Gastroesophageal sphincter (tissue), 3 donors: ENCODE measurements around the gene RAD52.

Source experiments
- CTCF ChIP-seq, 4 experiments: fragments of 200-600 bp in 2 of 4; fragments of 450-650 bp in 2 of 4; sonication (generic) in 1 of 4; IDR thresholded peaks; one replicate each; pipeline ENCODE4 v1.5.1; 2017 to 2019; ENCODE audit warnings: antibody characterized with exemption in 4 of 4, mild to moderate bottlenecking in 2 of 4, moderate library complexity in 2 of 4
- EP300 ChIP-seq: sonication (generic); formaldehyde crosslinking; IDR thresholded peaks from one replicate; pipeline ENCODE4 v1.6.1; 2017; ENCODE audit warnings: antibody characterized with exemption, mild to moderate bottlenecking
- POLR2A ChIP-seq, 2 donors: fragments of 450-650 bp; IDR thresholded peaks; one replicate each; pipeline ENCODE4 v1.6.1; 2017; ENCODE audit warnings: antibody characterized with exemption in 2 of 2, mild to moderate bottlenecking in 2 of 2, moderate library complexity in 1 of 2
- POLR2AphosphoS5 ChIP-seq: sonication (generic); formaldehyde crosslinking; IDR thresholded peaks from one replicate; pipeline ENCODE4 v1.6.1; 2017; ENCODE audit warnings: antibody characterized with exemption

GRCh38 chr12:886206-886605 lies 63.3 kb downstream of the RAD52 start:
- TF ChIP-seq POLR2A (IDR thresholded peaks at IDR 0.05), result no peak
- no peak for TF ChIP-seq CTCF (IDR thresholded peaks at IDR 0.05)
- TF ChIP-seq EP300, result no peak
- TF ChIP-seq POLR2AphosphoS5, result no peak
